CD14-positive monocyte (primary cell): Measurements from ENCODE around the gene EEPD1. TPM values are rescaled to one million over a fixed set of nuclear protein-coding genes. Genes with fewer than 3 reads are reported as not detected.

Source experiments
- DNase-seq, 3 donors: peaks; one replicate each; pipeline ENCODE4 v3.0.0-alpha.2; 2011 to 2022
- H2AFZ ChIP-seq: 2 replicates; pipeline ENCODE4 v1.6.0; 2012; ENCODE audit warnings: mild to moderate bottlenecking, low read depth, low read length, inconsistent platforms; ENCODE audit not compliant: insufficient read depth, poor library complexity, severe bottlenecking
- H3K27ac ChIP-seq, 2 donors: 1 replicate in 1 of 2; 2 replicates in 1 of 2; pipeline ENCODE4 v1.5.1; 2012 to 2013; ENCODE audit warnings: low read length in 2 of 2, control low read depth in 1 of 2, inconsistent platforms in 1 of 2, low read depth in 1 of 2, mild to moderate bottlenecking in 1 of 2
- H3K27me3 ChIP-seq, 2 donors: one replicate each; pipeline versions ENCODE4 v1.6.0 to v1.6.1; 2011 to 2013; ENCODE audit warnings: low read length in 2 of 2; ENCODE audit not compliant: control insufficient read depth in 2 of 2, insufficient read depth in 2 of 2
- H3K36me3 ChIP-seq, 2 donors: replicated peaks in 1 of 2; 1 replicate in 1 of 2; 2 replicates in 1 of 2; pipeline versions ENCODE4 v1.5.1 to v1.6.1; 2012 to 2013; ENCODE audit warnings: low read length in 2 of 2, control low read depth in 1 of 2, inconsistent platforms in 1 of 2, mild to moderate bottlenecking in 1 of 2; ENCODE audit not compliant: insufficient read depth in 2 of 2, control insufficient read depth in 1 of 2
- H3K4me1 ChIP-seq, 2 donors: 1 replicate in 1 of 2; 2 replicates in 1 of 2; pipeline versions ENCODE4 v1.5.1 to v1.6.1; 2012 to 2013; ENCODE audit warnings: low read length in 2 of 2, control low read depth in 1 of 2, inconsistent platforms in 1 of 2, mild to moderate bottlenecking in 1 of 2, moderate library complexity in 1 of 2; ENCODE audit not compliant: insufficient read depth in 2 of 2, control insufficient read depth in 1 of 2
- H3K4me2 ChIP-seq: replicated peaks from 2 replicates; pipeline ENCODE3; 2012; ENCODE audit warnings: low read length, moderate library complexity, mild to moderate bottlenecking; ENCODE audit not compliant: poor library complexity, severe bottlenecking; ENCODE audit errors: extremely low read depth
- H3K4me3 ChIP-seq, 3 experiments: fragments of 200-600 bp in 1 of 3; sonication (generic) in 1 of 3; replicated peaks in 1 of 3; 1 replicate in 2 of 3; 2 replicates in 1 of 3; pipeline ENCODE4 v1.5.1; 2011 to 2013; ENCODE audit warnings: low read length in 3 of 3, mild to moderate bottlenecking in 3 of 3, control low read depth in 2 of 3, low read depth in 2 of 3, inconsistent platforms in 1 of 3, moderate library complexity in 1 of 3
- H3K79me2 ChIP-seq: 2 replicates; pipeline ENCODE4 v1.6.0; 2012; ENCODE audit warnings: mild to moderate bottlenecking, control low read depth, inconsistent platforms, low read length, moderate library complexity; ENCODE audit not compliant: insufficient read depth
- H3K9ac ChIP-seq: 2 replicates; pipeline ENCODE4 v1.6.0; 2017; ENCODE audit warnings: low read length, mild to moderate bottlenecking; ENCODE audit not compliant: insufficient read depth, poor library complexity, severe bottlenecking
- H3K9me3 ChIP-seq, 2 donors: replicated peaks in 1 of 2; 1 replicate in 1 of 2; 2 replicates in 1 of 2; pipeline versions ENCODE4 v1.5.1 to v1.6.1; 2012 to 2013; ENCODE audit warnings: low read length in 2 of 2, control low read depth in 1 of 2; ENCODE audit not compliant: control insufficient read depth in 1 of 2, insufficient read depth in 1 of 2
- H4K20me1 ChIP-seq: 2 replicates; pipeline ENCODE4 v1.6.0; 2012; ENCODE audit warnings: mild to moderate bottlenecking, low read length, control low read depth, moderate library complexity; ENCODE audit not compliant: insufficient read depth
- H3K27ac Mint-ChIP-seq, 7 donors: one replicate each; pipeline ENCODE4 v1.8.0; 2020; ENCODE audit warnings: mild to moderate bottlenecking in 7 of 7, mixed read lengths in 7 of 7, moderate library complexity in 6 of 7, inconsistent platforms in 2 of 7
- H3K27me3 Mint-ChIP-seq, 3 donors: one replicate each; pipeline ENCODE4 v1.8.0; 2021 to 2022; ENCODE audit warnings: low read depth in 3 of 3, mild to moderate bottlenecking in 3 of 3, mixed read lengths in 3 of 3, moderate library complexity in 3 of 3, inconsistent platforms in 1 of 3
- H3K36me3 Mint-ChIP-seq, 2 donors: one replicate each; pipeline ENCODE4 v1.8.0; 2020; ENCODE audit warnings: mixed read lengths in 2 of 2, inconsistent platforms in 1 of 2, mild to moderate bottlenecking in 1 of 2
- H3K4me1 Mint-ChIP-seq: one replicate; pipeline ENCODE4 v1.8.0; 2020; ENCODE audit warnings: mild to moderate bottlenecking, mixed read lengths
- H3K4me3 Mint-ChIP-seq, 2 donors: one replicate each; pipeline ENCODE4 v1.8.0; 2020; ENCODE audit warnings: mild to moderate bottlenecking in 2 of 2, mixed read lengths in 2 of 2, moderate library complexity in 1 of 2
- H3K9me3 Mint-ChIP-seq, 7 donors: one replicate each; pipeline ENCODE4 v1.8.0; 2020 to 2022; ENCODE audit warnings: mixed read lengths in 7 of 7, mild to moderate bottlenecking in 6 of 7, moderate library complexity in 6 of 7, inconsistent platforms in 2 of 7
- CTCF ChIP-seq: fragments of 200-600 bp; IDR thresholded peaks from one replicate; pipeline ENCODE4 v1.8.0; 2022; ENCODE audit warnings: antibody characterized with exemption, mild to moderate bottlenecking
- WGBS: methylation state at CpG from one replicate; pipeline ENCODE4 v1.1.5; 2013; ENCODE audit warnings: missing lambda C conversion rate; ENCODE audit not compliant: insufficient coverage; 5-methylcytosine and 5-hydroxymethylcytosine counted together
- intact Hi-C, 2 donors: fragments of 100-400 bp; cut with micrococcal nuclease; formaldehyde crosslinking; loops; one replicate each; pipeline versions ENCODE4 v1.15.0 to v1.15.1; 2023
- polyA plus RNA-seq, 3 donors: library from polyadenylated mRNA; depleted of rRNA in 1 of 3; unstranded in 2 of 3; stranded (reverse) in 1 of 3; fragments of 300-500 nt in 2 of 3; fragments of >200 nt in 1 of 3; fragmentation: Illumina TruSeq in 2 of 3; gene quantifications; 1 replicate in 2 of 3; 2 replicates in 1 of 3; pipeline ENCODE4 v1.2.3, GENCODE V29; 2012 to 2021

EEPD1 gene
- polyA plus RNA-seq, 3 donors, result 8.6 to 14.4 (median 12.6) TPM

GRCh38 chr7:36306222-36306621 is 153.2 kb downstream of the EEPD1 start:
- Mint-ChIP-seq H3K27ac (peak overlapping the region in 1 of 7 donors; percentile 20), H3K36me3 (peaks cover 6 to 10% of the 10 kb centered on the region in 2 donors), H3K4me3 (no peak overlapping the region), H3K9me3 (no peaks in the 10 kb centered on the region), H3K27me3 (peaks cover 1 to 9% (median 5%) of the 10 kb centered on the region in 3 donors), H3K4me1 (no peaks in the 10 kb centered on the region)
- Histone ChIP-seq H3K4me3 (no peak overlapping the region), H3K4me2 (no peak overlapping the region), H3K4me1 (no peaks in the 10 kb centered on the region), H2AFZ (no peak overlapping the region), H3K9me3 (no peaks in the 10 kb centered on the region), H3K27me3 (no peaks in the 10 kb centered on the region), H3K79me2 (no peaks in the 10 kb centered on the region), H4K20me1 (no peaks in the 10 kb centered on the region), H3K9ac (no peak overlapping the region), H3K27ac (no peak overlapping the region), H3K36me3 (no peaks in the 10 kb centered on the region)
- TF ChIP-seq CTCF, result no peak
- intact Hi-C loops, result loop anchor here in 1 of 2 donors (5.0 kb wide), 1 partner anchor 324 kb away; no protein-coding TSS in a partner anchor
- no peak for DNase-seq
- no CpG with 5 or more reads among the region's 5 CpGs for WGBS

- H3K9ac ChIP-seq, result no peak overlapping the region
- Mint-ChIP-seq H3K36me3 (peaks cover 6 to 9% of the 10 kb centered on the region in 2 donors), H3K4me3 (no peak overlapping the region), H3K27ac (no peak overlapping the region), H3K27me3 (peaks cover 1 to 11% (median 5%) of the 10 kb centered on the region in 3 donors), H3K9me3 (no peaks in the 10 kb centered on the region), H3K4me1 (no peaks in the 10 kb centered on the region)
- intact Hi-C loops, result loop anchor here in 1 of 2 donors (5.0 kb wide), 1 partner anchor 324 kb away; no protein-coding TSS in a partner anchor
- H3K4me2 ChIP-seq, result no peak overlapping the region
- no peak overlapping the region for H2AFZ ChIP-seq
- H3K27ac ChIP-seq, result no peak overlapping the region
- no peaks in the 10 kb centered on the region for H3K36me3 ChIP-seq
- no peaks in the 10 kb centered on the region for H4K20me1 ChIP-seq
- no peak for DNase-seq
- H3K9me3 ChIP-seq, result no peaks in the 10 kb centered on the region
- WGBS, result 44% methylated on average over 4 of the region's 10 CpGs
- TF ChIP-seq CTCF, result no peak
- H3K79me2 ChIP-seq, result no peaks in the 10 kb centered on the region
- H3K27me3 ChIP-seq, result no peaks in the 10 kb centered on the region
- H3K4me1 ChIP-seq, result no peaks in the 10 kb centered on the region
- no peak overlapping the region for H3K4me3 ChIP-seq
Observed at GRCh38 chr7:36306722-36307121, 153.7 kb downstream of the EEPD1 start.
